Subcutaneous abdominal adipose tissue (tissue), 5 donors: ENCODE results near the gene SLC25A21.

Source experiments
- H3K27ac ChIP-seq: one replicate; pipeline ENCODE4 v1.7.0; 2013; ENCODE audit warnings: low read depth, mild to moderate bottlenecking, inconsistent platforms, low read length, moderate library complexity
- H3K27me3 ChIP-seq, 5 donors: one replicate each; pipeline ENCODE4 v1.7.0; 2013; ENCODE audit warnings: low read length in 5 of 5, inconsistent platforms in 1 of 5; ENCODE audit not compliant: control insufficient read depth in 5 of 5, insufficient read depth in 4 of 5
- H3K36me3 ChIP-seq, 5 donors: one replicate each; pipeline ENCODE4 v1.7.0; 2013; ENCODE audit warnings: low read length in 5 of 5; ENCODE audit not compliant: control insufficient read depth in 5 of 5, insufficient read depth in 5 of 5
- H3K4me1 ChIP-seq, 5 donors: one replicate each; pipeline ENCODE4 v1.7.0; 2013; ENCODE audit warnings: low read length in 5 of 5, mild to moderate bottlenecking in 3 of 5, moderate library complexity in 1 of 5; ENCODE audit not compliant: control insufficient read depth in 5 of 5, insufficient read depth in 5 of 5
- H3K4me3 ChIP-seq, 5 donors: one replicate each; pipeline ENCODE4 v1.7.0; 2013; ENCODE audit warnings: low read length in 5 of 5, low read depth in 1 of 5
- H3K9ac ChIP-seq, 5 donors: one replicate each; pipeline ENCODE4 v1.7.0; 2013; ENCODE audit warnings: low read length in 5 of 5, mild to moderate bottlenecking in 4 of 5, moderate library complexity in 3 of 5
- H3K9me3 ChIP-seq, 5 donors: one replicate each; pipeline ENCODE4 v1.7.0; 2013; ENCODE audit warnings: low read length in 5 of 5; ENCODE audit not compliant: control insufficient read depth in 5 of 5
- donor health status: healthy.
- donor health status: healthy.
- donor health status: healthy.
- donor health status: healthy.
- donor health status: healthy.

The SLC25A21 gene

GRCh38 chr14:36633580-36633979, 538.8 kb downstream of the SLC25A21 start:
- Histone ChIP-seq H3K27me3 (peaks cover 0 to 2% (median 0%) of the 10 kb centered on the region in 5 donors), H3K9me3 (no peaks in the 10 kb centered on the region), H3K9ac (no peak overlapping the region), H3K4me1 (no peaks in the 10 kb centered on the region), H3K4me3 (no peak overlapping the region), H3K36me3 (no peaks in the 10 kb centered on the region), H3K27ac (no peak overlapping the region)
